NK-92 (cell line): ENCODE results near the gene FSTL5.

Source experiments
- DNase-seq: peaks from one replicate; lab custom pipeline; 2025; ENCODE audit not compliant: unreplicated experiment; lab: John Stamatoyannopoulos, UW

FSTL5 gene

DNA sequence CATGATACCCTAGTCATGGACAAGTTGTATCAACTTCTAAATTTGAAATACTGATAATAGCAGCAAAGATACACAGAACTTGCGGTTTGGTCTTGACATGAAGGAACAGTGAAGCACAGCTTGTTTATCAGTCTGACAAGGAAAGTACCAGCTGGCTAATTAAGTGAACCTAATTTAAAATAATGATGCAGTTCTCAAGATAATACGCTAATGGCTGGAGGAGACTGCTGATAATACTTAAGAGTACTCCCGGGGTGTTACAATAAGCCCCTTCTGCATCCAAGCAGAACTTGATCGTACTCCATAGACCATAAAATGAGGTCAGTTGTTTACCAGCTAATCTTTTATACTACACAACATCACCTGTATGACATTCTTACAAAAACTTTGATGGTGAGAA lies 697.5 kb downstream of the FSTL5 start:
- no peak for DNase-seq

DNA sequence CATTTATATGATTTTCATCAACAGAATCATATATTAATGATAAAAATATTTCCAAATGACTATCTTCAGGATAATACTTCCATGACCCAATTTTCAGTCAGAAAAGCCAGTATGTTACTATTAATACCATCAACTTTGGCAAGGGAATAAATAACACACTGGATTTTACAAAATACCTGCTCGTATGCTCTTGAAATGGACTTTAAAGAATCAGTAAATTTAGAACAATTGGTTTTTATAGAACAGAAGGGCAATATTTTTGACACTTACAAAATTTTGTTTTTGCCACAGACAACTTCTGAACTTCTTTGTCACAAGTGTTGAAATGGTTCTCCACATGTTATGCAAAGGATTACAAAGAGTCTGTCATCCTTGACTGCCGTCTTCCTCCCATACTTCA lies 700.4 kb downstream of the FSTL5 start:
- no peak for DNase-seq

DNA sequence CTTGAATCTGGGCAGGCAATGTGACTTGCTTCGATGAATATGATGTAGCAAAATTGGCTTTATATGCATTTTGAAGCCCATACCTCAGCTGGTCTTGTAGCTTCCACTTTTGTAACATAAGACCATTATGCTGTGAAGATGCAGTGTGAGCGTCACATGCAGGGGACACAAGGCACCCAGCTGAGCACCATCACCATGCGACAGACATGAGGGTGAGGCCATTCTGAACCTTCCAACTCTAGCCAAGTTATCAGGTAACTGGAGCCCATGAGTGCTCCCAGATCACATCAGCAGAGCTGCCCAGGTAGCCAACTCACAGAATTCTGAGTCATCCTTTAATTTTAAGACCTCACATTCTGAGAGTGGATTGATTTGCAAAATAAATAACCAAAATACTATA lies 705.9 kb downstream of the FSTL5 start:
- no peak for DNase-seq

DNA sequence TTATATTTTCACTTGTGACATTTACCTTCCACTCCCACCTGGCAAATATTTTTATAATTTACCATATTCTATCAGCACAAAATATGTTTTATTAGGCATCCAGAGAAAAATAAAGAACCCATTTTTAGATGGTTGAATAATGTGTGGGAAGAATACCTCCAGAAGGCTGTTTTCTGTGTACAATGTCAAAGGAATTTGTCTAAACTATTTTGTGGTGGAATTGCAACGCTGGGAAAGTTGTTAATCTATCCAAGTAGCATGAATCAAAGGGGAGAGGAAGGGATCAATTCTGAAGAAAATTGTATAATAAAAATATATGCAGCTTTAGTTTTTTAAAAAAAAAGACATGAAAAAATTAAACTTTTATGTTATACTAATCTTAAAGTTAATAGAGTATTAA lies 706.5 kb downstream of the FSTL5 start:
- no peak for DNase-seq

DNA sequence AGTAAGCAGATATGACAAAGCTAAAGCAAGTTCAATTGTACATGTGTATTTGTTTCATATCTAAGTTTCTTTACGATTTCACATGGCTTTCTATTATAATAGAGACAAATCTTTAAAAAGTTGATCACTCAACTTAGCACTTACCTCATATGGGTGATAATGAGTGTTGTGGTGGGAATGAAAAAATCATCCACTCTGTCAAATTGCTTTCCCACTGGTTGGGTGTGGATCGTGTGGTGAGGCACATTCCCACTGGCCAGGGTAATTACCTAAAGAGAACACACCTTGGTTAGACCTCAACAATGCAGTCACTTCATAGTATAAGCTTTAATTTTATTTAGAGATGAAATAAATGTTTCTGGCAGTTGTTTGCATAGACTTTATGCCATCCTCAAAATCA lies 708.9 kb downstream of the FSTL5 start:
- DNase-seq: no peak

DNA sequence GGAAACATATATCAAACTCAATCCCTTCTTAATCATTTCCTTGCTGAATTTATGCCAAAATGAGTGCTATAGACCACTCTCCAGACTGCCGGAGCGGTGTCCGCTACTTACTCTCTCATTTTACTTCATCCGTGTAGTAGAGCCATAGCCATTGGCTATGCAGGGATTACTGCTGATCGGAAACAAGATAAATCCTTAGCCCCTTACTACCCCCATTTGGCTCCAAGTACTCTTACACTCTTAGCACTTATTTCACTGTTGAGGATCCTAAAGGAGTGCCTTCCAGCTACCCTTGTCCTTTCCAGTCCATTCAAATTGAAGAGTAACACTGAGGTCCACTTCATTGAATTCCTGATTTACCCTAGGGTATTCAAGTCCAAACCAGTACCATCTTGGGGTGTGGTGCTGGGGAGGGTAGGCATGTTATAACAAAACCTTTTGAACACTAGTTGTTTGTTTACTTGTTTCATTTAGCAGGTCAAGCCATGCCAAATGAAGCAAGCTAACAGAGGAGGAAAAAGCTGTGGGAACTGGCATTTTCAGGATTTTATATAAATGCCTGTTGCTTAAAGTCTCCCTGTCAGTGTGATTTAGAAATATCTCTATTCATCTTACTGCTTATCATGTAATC lies 715.1 kb downstream of the FSTL5 start:
- no peak for DNase-seq

DNA sequence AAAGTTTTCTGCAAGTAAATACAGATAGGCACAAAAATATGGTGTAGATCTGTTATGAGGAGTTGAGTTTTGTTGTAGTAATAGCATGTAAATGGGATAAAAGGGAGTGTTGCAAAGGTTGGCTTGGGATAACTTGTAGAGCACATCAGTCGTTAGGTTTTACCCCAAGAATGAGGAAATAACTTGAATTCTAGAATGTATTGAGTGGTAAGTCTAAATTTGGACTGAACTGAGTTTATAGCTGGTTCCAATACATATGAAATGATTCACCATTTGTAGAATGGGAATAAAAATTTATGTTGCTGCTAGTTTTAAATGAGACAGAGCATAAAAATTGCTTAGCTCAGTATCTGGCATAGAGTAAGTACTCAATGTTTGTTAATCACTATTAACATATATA lies 719.2 kb downstream of the FSTL5 start:
- DNase-seq: no peak

DNA sequence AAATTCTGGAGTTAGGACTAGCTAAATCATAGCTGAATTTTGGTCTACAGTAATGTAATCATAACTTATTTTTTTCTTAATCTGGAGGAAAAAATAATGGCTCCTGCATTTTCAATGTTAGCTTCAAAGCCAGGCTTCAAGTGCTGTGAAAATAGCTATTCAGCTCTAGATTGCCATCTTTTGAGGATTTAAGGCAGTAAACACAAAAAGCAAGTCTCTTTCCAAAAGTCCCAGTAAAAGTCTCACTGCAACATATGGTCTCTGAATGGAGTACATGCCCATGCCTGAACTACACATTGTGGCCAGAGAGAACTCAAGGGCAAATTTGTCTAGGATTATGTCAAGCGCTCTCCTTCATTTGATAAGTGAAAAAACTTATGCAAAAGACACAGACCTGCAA lies 720.9 kb downstream of the FSTL5 start:
- no peak for DNase-seq

DNA sequence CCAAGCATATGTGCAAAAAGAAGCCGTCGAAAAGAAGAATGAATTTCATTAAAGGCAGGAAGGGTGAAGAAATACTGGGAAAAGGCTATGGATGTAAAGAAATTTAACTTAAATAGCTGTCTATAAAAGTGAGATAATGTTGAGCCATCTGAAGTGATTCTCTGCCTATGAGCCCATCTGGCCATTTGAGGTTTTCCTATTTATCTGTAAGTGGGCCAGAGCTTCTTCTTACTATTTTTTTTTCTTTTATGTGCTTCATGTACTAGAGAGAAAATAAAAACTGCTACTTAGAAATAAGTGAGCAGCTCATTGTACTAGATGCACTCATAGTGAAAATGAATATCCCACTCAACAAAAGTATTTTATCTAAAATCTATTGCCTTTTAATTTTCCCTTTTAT lies 725.7 kb downstream of the FSTL5 start:
- no peak for DNase-seq

DNA sequence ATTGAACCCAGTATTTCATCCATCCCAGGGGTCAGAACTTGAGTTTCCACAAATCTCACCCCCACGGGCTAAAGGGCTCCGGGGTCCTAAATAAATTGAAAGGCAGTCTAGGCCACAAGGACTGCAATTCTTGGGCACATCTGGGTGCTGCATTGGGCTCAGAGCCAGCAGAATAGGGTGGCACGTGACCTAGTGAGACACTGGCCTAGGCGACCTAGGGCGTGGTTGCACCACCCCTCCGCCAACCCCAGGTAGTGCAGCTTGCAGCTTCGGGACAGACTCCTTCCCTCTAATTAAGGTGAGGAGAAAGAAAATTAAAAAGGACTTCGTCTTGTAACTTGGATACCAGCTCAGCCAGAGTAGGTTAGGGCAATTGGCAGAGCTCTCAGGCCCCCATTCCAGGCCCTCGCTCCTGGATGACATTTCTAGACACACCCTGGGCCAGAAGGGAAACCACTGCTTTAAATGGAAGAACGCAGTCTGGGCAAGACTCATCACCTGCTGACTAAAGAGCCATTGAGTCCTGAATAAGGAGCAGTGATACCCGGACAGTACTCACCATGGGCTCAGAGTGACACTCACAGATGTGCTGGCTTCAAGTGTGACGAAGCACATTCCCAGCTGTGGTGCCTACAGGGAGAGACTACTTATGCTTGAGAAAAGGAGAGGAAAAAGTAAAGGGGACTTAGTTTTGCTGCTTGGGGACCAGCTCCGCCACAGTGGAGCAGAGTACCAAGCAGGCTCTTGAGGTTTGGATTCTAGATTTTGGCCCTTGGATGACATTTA lies 735.4 kb downstream of the FSTL5 start:
- no peak for DNase-seq

DNA sequence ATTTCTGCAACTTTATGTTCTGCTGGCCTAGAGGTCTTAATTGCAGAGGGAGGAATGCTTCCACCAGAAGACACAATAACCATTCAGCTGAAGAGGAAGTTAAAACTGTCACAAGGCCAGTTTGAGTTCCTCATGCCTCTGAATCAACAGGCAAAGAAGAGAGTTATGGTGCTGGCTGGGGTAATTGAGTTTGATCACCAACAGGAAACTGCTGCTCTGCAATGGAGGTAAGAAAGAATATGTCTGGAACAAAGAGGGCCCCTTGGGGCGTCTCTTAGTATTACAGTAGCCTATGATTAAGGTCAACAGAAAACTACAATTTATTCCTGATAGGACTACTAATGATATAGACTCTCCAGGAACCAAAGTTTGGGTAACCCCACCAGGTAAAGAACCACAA lies 744.0 kb downstream of the FSTL5 start:
- no peak for DNase-seq

DNA sequence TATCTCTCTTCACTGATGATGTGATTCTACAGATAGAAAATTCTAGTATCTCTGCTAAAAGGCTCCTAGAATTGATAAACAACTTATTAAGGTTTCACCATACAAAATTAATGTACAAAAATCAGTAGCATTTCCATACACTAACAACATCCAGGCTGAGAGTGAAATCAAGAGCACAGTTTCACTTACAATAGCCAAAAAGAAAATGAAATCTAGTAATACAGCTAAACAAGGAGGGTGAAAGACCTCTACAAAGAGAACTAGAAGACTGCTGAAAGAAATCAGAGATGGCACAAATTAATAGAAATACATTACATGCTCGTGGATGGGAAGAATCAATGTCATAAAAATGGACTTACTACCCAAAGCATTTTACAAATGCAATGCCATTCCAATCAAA lies 751.9 kb downstream of the FSTL5 start:
- no peak for DNase-seq

DNA sequence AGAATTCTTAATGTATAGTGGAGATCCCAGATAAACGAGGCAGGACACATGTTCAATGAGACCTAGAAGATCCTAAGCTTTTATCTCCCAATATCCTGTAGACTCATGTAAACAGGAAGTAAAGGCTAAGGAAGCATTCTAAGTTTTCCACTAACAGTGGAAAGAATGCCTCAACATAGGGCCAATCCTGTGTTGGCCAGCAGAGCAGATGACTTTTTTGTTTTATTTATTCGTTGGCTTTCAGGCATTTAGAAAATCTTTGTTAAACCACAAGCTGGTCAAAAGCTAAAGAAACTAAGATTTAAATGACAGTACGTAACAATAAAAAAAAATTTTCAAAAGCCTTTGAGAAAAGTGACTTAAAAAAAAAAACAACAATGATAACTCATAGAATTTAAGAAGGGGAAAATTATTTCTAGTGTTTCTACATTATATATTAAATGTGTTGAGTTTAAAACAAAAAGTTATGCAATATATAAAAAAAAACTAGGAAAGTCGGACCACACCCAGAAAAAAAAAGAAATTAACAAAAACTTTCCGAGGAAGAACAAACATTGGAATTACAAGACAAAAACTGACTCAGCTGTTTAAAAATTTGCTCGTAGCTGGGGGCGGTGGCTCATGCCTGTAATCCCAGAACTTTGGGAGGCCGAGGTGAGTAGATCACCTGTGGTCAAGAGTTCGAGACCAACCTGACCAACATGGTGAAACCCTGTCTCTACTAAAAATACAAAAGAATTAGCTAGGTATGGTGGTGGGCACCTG lies 759.3 kb downstream of the FSTL5 start:
- DNase-seq: no peak

DNA sequence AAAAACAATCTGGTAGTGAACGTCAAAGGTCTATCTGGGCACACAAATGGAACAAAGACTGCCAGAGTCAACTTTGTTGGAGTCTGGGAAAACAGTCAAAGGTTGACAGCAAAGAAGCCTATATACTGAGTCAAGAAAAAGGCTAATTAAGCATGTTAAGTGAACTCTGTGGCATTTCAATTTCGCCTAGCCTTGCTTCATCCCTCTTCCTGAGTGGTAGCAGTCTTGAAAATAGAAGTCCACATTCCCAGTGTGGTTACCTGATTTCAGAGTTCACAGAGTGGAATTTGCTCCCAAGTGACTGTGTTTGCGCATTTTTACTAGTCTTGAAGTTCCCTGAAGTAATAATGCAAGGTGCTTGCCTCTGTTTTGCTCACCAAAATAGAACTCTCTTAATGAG lies 760.0 kb downstream of the FSTL5 start:
- no peak for DNase-seq

DNA sequence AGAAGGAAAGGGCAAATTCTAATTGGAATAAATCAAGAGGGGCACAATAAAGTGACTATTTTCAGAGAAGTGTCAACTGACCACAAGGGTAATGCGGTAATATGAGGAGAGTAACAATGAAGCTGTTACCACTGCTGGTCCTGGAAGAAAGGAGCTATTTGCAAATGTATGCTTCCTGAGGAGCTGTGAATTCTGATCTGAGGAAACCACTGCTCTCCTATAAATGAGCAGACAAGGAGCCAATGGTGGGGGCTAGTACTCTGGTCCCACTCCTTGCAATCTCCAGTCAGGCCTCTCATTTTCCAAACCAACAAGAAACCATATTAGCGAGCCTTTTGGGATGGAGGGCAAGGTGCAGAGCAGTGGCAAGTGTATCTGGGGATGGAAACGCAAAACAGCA lies 770.2 kb downstream of the FSTL5 start:
- no peak for DNase-seq

DNA sequence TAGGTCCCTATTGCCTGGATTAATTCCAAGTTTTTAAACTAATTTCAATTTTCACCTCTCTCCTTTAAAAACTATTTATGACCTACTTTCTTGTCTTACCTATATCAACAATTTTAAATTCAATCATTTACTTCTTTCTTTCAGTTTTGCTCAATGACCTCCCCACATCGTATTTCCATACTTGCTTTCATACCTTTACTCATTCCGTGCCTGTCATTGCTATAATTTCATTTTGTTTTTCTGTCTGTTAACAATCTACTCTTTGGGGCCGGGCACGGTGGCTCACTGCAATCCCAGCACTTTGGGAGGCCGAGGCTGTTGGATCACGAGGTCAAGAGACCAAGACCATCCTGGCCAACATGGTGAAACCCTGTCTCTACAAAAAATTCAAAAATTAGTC lies 781.1 kb downstream of the FSTL5 start:
- DNase-seq: no peak

DNA sequence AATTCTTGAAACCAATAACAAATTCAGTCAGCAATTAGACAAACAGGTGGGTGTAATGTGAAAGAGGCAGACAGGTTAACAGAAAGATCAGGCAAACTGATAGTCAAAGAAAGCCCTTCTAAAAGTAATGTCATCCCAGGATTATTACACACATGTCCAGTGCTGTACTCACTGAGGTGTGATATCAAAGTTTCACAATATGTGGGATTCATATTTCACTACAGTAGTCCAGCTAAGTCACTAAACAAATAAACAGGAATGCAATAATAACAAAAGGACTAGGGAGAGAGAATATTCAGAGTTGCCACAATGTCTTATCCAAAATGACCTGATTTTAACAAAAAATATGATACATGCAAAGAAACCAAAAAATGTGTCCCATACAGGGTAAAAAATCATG lies 787.5 kb downstream of the FSTL5 start:
- no peak for DNase-seq

DNA sequence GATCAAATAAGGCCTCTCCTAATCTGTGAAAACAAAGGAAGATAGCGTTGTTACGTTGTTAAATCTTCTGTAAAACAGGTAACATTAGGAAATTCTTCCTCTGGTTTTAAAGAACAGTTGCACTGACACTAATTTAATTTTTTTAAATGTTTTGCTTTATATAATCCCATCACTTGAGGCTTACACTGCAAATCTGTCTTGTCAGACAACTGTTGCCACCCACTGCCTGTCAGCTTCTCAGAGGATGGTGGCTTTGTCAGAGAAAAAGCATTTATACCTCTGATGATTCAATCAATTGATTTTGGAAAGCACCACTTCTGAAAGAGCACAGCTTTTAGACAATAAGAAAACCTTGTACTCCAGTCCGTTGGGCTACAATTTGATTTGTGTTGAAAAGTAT lies 799.1 kb downstream of the FSTL5 start:
- no peak for DNase-seq

DNA sequence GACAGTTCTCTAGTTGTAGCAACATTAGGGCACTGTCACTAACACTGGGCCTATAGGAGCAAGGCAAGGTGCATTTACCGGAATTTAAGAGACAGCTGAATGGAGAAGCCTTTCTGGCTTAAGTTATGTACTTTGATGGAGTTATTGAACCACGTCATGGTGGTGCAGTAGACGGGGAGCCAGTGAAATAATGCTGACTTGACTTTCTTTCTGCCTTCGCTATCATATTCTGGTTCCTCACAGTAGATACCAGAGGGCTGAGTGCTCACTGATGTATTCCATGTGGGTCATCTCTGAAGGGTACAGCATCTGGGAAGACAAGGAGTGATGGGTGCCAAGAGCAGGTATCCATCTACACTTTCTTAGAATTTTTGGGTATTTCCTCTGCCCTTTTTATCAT lies 802.8 kb downstream of the FSTL5 start:
- DNase-seq: no peak

DNA sequence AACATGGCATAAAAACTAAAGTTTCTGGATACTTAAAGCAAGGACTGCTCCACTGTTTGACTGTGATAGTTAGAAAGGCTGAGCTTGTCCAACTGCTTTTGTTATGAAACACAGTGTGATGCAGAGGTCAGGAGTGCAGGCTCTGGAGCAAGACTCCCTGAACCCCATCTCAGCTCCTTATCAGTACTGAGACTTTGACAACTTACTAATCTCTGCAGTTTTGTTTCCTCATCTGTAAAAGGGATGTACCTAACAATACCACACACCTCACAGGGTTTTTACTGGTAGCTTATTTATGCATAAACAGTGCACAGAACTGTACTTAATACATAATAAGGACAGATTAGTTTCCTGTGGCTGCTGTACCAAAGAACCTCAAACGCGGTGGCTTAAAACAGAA lies 804.3 kb downstream of the FSTL5 start:
- DNase-seq: no peak

DNA sequence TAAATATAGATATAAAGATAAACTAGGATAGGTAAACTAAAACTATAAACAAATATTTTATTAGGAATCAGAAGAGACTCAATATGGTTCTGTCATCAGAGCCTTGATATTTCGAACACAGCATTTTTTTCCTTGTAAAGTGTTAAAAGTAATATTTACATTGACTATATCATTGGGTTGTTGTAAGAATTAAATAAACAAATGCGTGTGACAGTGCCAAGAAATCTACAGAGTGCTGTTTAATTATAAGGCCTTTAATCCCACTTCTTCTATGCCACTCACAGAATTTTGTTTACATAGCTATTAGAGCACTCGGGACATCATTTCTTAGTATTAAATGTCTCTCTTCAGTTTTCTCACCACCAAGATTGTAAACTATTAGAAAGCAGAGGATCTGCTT lies 807.4 kb downstream of the FSTL5 start:
- DNase-seq: no peak

DNA sequence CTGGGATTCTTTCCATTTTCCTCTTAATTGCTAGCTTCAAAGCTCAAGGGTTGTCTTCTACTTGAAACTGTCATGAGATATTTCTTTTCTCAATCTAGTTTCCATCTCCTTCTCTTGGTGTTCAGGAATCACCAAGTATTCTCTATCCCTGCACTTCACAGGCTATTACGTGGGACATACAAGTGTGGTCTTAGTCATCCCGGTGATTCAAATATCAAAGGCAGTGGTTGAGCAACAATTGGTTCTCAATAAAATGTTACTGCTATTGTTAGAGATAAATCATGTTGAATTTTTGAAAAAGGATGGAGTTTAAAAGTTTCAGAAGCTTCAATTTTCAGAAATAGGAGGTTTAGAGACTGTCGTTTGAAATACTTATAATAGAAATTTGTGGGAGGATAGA lies 812.9 kb downstream of the FSTL5 start:
- no peak for DNase-seq
